Kidney (tissue), 14 donors: Measurements from ENCODE around the gene MYF5. TPM values are rescaled to one million over a fixed set of nuclear protein-coding genes. Genes with fewer than 3 reads are reported as not detected.

Experiments used
- DNase-seq, 5 donors: peaks; one replicate each; pipeline ENCODE4 v3.0.0-alpha.2; 2013 to 2020
- FAIRE-seq: peaks from 2 replicates; lab custom pipeline; 2012; peaks lifted over from hg19 to GRCh38; lab: Jason Lieb, UNC
- H3K27ac ChIP-seq, 2 donors: one replicate each; pipeline ENCODE4 v1.7.0; 2013; ENCODE audit warnings: low read depth in 2 of 2, low read length in 2 of 2, inconsistent platforms in 1 of 2
- H3K27me3 ChIP-seq: one replicate; pipeline ENCODE4 v1.7.1; 2013; ENCODE audit warnings: low read length, inconsistent platforms; ENCODE audit not compliant: control insufficient read depth, insufficient read depth
- H3K36me3 ChIP-seq, 3 donors: one replicate each; pipeline versions ENCODE4 v1.7.0 to v1.7.1; 2013; ENCODE audit warnings: low read length in 3 of 3, control low read depth in 1 of 3, inconsistent platforms in 1 of 3; ENCODE audit not compliant: insufficient read depth in 3 of 3, control insufficient read depth in 2 of 3
- H3K4me1 ChIP-seq, 3 donors: one replicate each; pipeline versions ENCODE4 v1.7.0 to v1.7.1; 2013; ENCODE audit warnings: low read length in 3 of 3, inconsistent platforms in 1 of 3, low read depth in 1 of 3; ENCODE audit not compliant: control insufficient read depth in 2 of 3, insufficient read depth in 2 of 3
- H3K4me3 ChIP-seq, 3 donors: one replicate each; pipeline versions ENCODE4 v1.7.0 to v1.8.1; 2013; ENCODE audit warnings: low read length in 3 of 3, control low read depth in 1 of 3, inconsistent platforms in 1 of 3
- H3K9ac ChIP-seq, 3 donors: one replicate each; pipeline versions ENCODE4 v1.7.0 to v1.7.1; 2013; ENCODE audit warnings: low read length in 3 of 3, control low read depth in 1 of 3, inconsistent platforms in 1 of 3
- H3K9me3 ChIP-seq, 3 donors: one replicate each; pipeline versions ENCODE4 v1.7.0 to v1.7.1; 2013; ENCODE audit warnings: low read length in 3 of 3, control low read depth in 1 of 3, inconsistent platforms in 1 of 3; ENCODE audit not compliant: control insufficient read depth in 2 of 3, insufficient read depth in 1 of 3
- intact Hi-C: fragments of 100-400 bp; cut with DNase I; formaldehyde crosslinking; loops from one replicate; pipeline ENCODE4 v1.11.1; 2022
- polyA plus RNA-seq: library from polyadenylated mRNA; stranded (reverse); fragments of 350-450 nt; fragmentation: Illumina TruSeq; extraction: RNeasy Lipid Tissue Mini Kit (QIAGEN cat#74804); gene quantifications from one replicate; pipeline ENCODE4 v1.2.3, GENCODE V29; 2014; ENCODE audit warnings: low read depth, low replicate concordance; ENCODE audit not compliant: insufficient read depth
- total RNA-seq: library from RNA; stranded (reverse); fragmentation: NEBNext Ultra II Directional; extraction: Animal tissue kit (Norgen Biotek cat#: 25700); gene quantifications from one replicate; pipeline ENCODE4 v1.2.1, GENCODE V29; 2021
- TF ChIP-seq, protein P1 (sequence below): IDR thresholded peaks from 3 replicates; pipeline ENCODE4 v1.5.1; 2012; ENCODE audit warnings: mild to moderate bottlenecking, moderate library complexity, borderline replicate concordance; ENCODE audit not compliant: insufficient read depth; ENCODE audit errors: extremely low read depth
- donor health status: control.
- donor health status: control.
- donor health status: control.
- donor health status: control.
- donor health status: control.
- donor health status: DM: yes; HTN: yes; CAD: no.
- donor health status: Normal renal cell carcinoma (clear cell type).

Gene MYF5
- total and polyA plus RNA-seq, 2 donors from 2014 or later = not detected

DNA sequence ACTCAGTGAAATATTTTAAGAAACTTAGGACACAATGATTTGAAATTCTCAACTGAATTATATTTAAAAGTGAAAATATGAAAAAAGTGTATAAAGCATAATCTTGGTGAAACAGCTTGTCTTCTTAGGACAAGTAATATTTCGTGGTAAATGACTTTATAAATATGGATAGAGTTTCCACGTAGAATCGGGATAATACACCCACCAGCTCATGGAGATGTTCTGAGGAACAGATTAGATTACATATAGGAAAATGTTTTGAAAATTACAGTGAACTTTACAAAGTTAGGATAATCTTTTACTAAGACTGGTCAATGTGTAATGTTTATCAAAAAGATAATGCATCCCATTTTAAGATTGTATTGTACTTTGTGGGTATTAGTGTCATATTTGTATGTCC, 34.9 kb upstream of the MYF5 start:
- H3K4me1 ChIP-seq = no peaks in the 10 kb centered on the region
- TF ChIP-seq, protein P1, sequence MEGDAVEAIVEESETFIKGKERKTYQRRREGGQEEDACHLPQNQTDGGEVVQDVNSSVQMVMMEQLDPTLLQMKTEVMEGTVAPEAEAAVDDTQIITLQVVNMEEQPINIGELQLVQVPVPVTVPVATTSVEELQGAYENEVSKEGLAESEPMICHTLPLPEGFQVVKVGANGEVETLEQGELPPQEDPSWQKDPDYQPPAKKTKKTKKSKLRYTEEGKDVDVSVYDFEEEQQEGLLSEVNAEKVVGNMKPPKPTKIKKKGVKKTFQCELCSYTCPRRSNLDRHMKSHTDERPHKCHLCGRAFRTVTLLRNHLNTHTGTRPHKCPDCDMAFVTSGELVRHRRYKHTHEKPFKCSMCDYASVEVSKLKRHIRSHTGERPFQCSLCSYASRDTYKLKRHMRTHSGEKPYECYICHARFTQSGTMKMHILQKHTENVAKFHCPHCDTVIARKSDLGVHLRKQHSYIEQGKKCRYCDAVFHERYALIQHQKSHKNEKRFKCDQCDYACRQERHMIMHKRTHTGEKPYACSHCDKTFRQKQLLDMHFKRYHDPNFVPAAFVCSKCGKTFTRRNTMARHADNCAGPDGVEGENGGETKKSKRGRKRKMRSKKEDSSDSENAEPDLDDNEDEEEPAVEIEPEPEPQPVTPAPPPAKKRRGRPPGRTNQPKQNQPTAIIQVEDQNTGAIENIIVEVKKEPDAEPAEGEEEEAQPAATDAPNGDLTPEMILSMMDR = no peak
- H3K9me3 ChIP-seq = peaks cover 0 to 1% (median 0%) of the 10 kb centered on the region in 3 donors
- DNase-seq (no peak), FAIRE-seq (peak; percentile 54)
- H3K4me3 ChIP-seq = no peak overlapping the region
- no peak overlapping the region for H3K9ac ChIP-seq
- intact Hi-C loops = no loop called here
- H3K27ac ChIP-seq = no peak overlapping the region
- no peaks in the 10 kb centered on the region for H3K27me3 ChIP-seq
- no peaks in the 10 kb centered on the region for H3K36me3 ChIP-seq

DNA sequence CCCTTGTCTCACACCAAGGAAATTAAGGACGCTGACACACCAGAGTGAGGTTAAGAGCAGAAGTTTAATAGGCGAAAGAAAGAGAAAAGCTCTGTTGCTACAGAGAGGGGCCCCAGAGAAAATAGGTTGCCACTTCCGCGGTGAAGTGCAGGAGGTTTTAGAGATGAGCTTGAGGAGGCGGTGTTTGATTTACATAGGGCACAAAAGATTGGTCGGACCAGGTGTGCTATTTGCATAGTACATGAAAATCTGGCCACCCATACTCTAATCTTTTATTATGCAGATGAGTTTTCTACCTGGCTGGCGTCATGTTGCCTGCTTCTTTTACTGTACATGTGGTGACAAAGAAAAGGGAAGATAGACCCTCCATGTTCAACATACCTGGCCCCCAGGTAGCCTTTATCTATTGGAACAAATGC, 32.6 kb upstream of the MYF5 start:
- FAIRE-seq = no peak
- Histone ChIP-seq H3K27me3 (no peaks in the 10 kb centered on the region), H3K4me3 (no peak overlapping the region), H3K27ac (no peak overlapping the region), H3K9me3 (peaks cover 0 to 4% (median 0%) of the 10 kb centered on the region in 3 donors), H3K36me3 (no peaks in the 10 kb centered on the region), H3K4me1 (no peaks in the 10 kb centered on the region), H3K9ac (no peak overlapping the region)
- TF ChIP-seq, protein P1 = no peak
- intact Hi-C loops = no loop called here
- DNase-seq = no peak

DNA sequence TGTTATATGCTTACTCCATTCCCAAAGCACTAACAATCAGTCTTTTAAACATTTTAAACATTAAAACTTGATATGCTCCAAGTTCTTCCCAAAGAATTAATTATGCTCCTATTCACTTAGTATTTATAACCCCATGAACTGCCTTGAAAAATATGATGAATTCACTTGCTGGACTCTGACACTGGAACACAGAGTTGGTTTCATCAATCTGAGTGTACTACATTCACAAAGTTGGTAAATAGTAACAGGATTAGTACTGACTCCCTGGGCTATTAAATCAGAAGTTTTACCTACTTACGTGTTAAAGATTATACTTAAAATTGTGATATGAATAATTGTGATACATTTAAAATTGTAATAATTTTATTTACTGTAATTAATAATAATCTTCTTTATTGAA, 26.6 kb upstream of the MYF5 start:
- intact Hi-C loops = no loop called here
- no peak overlapping the region for H3K9ac ChIP-seq
- no peak for FAIRE-seq

More for the DNA sequence above, 26.6 kb upstream of the MYF5 start:
- Histone ChIP-seq H3K4me1 (no peaks in the 10 kb centered on the region), H3K4me3 (no peak overlapping the region), H3K9me3 (peaks cover 0 to 4% (median 0%) of the 10 kb centered on the region in 3 donors), H3K27me3 (no peaks in the 10 kb centered on the region), H3K27ac (no peak overlapping the region), H3K36me3 (no peaks in the 10 kb centered on the region)
- TF ChIP-seq, protein P1 = no peak
- DNase-seq = no peak
